Ascending aorta (tissue), 2 donors: Measurements from ENCODE around the gene FZR1. TPM values are rescaled to one million over a fixed set of nuclear protein-coding genes. Genes with fewer than 3 reads are reported as not detected.
A peak's percentile ranks its signal among the peaks of the same experiment; 100 is the strongest.

ENCODE experiments used
- DNase-seq, 2 donors: peaks; one replicate each; pipeline ENCODE4 v3.0.0-alpha.2; 2019; ENCODE audit warnings: low spot score in 2 of 2
- H3K27ac ChIP-seq, 2 donors: fragments of 200-600 bp; sonication (generic); one replicate each; pipeline ENCODE4 v1.5.1; 2016 to 2017; ENCODE audit warnings: mild to moderate bottlenecking in 1 of 2
- H3K27me3 ChIP-seq: fragments of 200-600 bp; sonication (generic); one replicate; pipeline ENCODE4 v1.5.1; 2017
- H3K36me3 ChIP-seq, 2 donors: fragments of 200-600 bp; sonication (generic); one replicate each; pipeline ENCODE4 v1.5.1; 2016
- H3K4me1 ChIP-seq, 2 donors: fragments of 200-600 bp; sonication (generic); one replicate each; pipeline ENCODE4 v1.5.1; 2016 to 2017; ENCODE audit warnings: mild to moderate bottlenecking in 1 of 2
- H3K4me3 ChIP-seq, 2 donors: fragments of 200-600 bp; sonication (generic); one replicate each; pipeline ENCODE4 v1.5.1; 2016 to 2017; ENCODE audit warnings: mild to moderate bottlenecking in 1 of 2
- H3K9me3 ChIP-seq, 2 donors: fragments of 200-600 bp; sonication (generic); one replicate each; pipeline ENCODE4 v1.5.1; 2016
- intact Hi-C: fragments of 100-400 bp; cut with DNase I; formaldehyde crosslinking; loops from one replicate; pipeline ENCODE4 v1.15.1; 2023
- total RNA-seq: library from RNA; depleted of rRNA; stranded (reverse); fragments of >200 nt; gene quantifications from one replicate; pipeline ENCODE4 v1.1.0, GENCODE V29; 2016
- TF ChIP-seq, protein P1 (sequence below), 3 experiments: fragments of 200-600 bp in 2 of 3; fragments of 450-650 bp in 1 of 3; sonication (generic) in 2 of 3; IDR thresholded peaks; one replicate each; pipeline ENCODE4 v1.5.1; 2016 to 2019; ENCODE audit warnings: antibody characterized with exemption in 3 of 3, mild to moderate bottlenecking in 1 of 3, moderate library complexity in 1 of 3

The FZR1 gene
- total RNA-seq, 1 donor from 2014 or later, result 56.8 TPM

DNA sequence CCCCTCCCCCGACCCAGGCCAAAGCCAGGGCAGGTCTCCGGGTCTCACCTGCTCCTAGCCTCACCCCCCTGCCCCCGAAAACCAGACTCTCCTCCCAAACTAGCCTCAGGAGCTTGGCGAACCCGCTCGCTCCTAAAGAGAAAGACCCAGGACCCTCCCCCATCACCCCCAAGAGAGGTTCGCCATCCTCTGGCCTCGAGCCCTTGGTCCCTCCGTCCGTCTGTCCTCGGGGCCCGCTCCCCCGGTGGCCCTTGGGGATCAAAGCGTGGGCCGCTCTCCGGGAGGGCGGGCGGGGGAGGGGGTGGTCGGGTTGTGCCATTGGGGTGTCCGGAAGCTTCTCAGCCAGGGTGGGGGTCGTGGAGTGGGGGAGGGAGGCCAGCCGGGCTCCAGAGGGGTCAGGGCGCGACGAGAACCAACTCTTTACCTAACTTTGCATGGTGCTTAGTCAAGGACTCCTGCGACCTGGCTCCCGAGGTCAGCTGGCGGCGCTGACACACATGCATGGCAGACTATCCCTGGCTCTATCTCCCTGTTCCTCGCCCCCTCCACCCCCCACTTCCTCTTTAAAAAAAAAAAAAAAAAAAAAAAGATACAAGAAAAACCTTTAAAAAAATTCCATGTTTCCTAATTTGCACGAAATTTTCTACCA, 41.4 kb upstream of the FZR1 start:
- intact Hi-C loops, result no loop called here
- no peak for DNase-seq
- H3K4me1 ChIP-seq, result peaks cover 16 to 56% of the 10 kb centered on the region in 2 donors
- H3K27me3 ChIP-seq, result no peaks in the 10 kb centered on the region
- H3K9me3 ChIP-seq, result no peaks in the 10 kb centered on the region
- no peak overlapping the region for H3K4me3 ChIP-seq
- H3K36me3 ChIP-seq, result peaks cover 12 to 17% of the 10 kb centered on the region in 2 donors
- H3K27ac ChIP-seq, result peak overlapping the region; percentile 89 to 99
- TF ChIP-seq, protein P1, sequence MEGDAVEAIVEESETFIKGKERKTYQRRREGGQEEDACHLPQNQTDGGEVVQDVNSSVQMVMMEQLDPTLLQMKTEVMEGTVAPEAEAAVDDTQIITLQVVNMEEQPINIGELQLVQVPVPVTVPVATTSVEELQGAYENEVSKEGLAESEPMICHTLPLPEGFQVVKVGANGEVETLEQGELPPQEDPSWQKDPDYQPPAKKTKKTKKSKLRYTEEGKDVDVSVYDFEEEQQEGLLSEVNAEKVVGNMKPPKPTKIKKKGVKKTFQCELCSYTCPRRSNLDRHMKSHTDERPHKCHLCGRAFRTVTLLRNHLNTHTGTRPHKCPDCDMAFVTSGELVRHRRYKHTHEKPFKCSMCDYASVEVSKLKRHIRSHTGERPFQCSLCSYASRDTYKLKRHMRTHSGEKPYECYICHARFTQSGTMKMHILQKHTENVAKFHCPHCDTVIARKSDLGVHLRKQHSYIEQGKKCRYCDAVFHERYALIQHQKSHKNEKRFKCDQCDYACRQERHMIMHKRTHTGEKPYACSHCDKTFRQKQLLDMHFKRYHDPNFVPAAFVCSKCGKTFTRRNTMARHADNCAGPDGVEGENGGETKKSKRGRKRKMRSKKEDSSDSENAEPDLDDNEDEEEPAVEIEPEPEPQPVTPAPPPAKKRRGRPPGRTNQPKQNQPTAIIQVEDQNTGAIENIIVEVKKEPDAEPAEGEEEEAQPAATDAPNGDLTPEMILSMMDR (IDR thresholded peaks at IDR 0.05), result no peak

DNA sequence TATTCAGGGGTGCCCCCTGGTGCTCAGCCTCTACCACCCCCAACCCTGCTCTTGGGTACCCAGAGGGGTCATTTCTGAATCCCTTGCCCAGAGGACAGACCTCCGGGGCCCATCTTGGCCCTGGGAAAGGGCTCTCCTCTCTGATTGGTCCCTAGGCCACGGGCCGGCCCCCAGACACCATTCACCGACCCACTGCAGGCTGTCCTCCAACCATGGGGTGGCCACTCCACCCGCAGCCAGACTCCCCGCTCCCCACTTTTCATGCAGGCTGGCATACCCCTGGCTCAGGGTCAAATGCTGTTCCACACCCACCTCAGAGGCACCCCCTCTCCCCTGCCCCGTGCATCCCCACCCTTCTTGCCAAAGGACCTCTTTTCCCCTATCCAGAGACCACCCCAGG, 40.6 kb upstream of the FZR1 start:
- TF ChIP-seq, protein P1 (IDR thresholded peaks at IDR 0.05), result no peak
- peaks cover 9 to 48% of the 10 kb centered on the region in 2 donors for H3K4me1 ChIP-seq
- no peaks in the 10 kb centered on the region for H3K9me3 ChIP-seq
- H3K4me3 ChIP-seq, result no peak overlapping the region
- no peaks in the 10 kb centered on the region for H3K27me3 ChIP-seq
- intact Hi-C loops, result no loop called here
- DNase-seq, result no peak
- peak overlapping the region; percentile 80 to 99 for H3K27ac ChIP-seq
- H3K36me3 ChIP-seq, result peaks cover 12 to 17% of the 10 kb centered on the region in 2 donors

DNA sequence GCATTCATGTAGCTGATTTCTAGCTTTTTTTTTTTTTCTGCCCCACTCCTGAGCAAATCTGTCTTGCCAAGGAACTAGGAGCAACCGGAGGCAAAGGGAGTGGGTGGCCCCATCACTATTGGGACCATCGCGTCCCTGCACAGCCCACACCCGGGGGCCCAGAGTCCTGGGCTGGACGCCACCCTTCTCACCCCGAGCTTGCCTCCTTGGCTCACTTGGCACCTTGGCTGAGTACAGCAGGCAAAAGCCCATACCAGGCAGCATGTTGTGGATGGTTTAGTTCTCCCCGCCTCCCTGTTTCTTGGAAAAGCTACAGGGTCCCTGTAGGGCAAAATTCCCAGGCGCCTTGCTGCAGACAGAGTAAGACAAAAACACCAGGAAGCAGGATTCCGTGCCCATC, 39.5 kb upstream of the FZR1 start:
- H3K4me1 ChIP-seq, result peaks cover 9 to 45% of the 10 kb centered on the region in 2 donors
- H3K9me3 ChIP-seq, result no peaks in the 10 kb centered on the region
- TF ChIP-seq, protein P1 (IDR thresholded peaks at IDR 0.05), result no peak
- no peaks in the 10 kb centered on the region for H3K27me3 ChIP-seq
- DNase-seq, result peak; percentile 53 to 89
- peak overlapping the region; percentile 80 to 99 for H3K27ac ChIP-seq
- H3K4me3 ChIP-seq, result peak overlapping the region in 1 of 2 donors; percentile 14
- intact Hi-C loops, result loop anchor here (2.0 kb wide), 2 partner anchors 16 to 38 kb away; no protein-coding TSS in a partner anchor
- peaks cover 12 to 17% of the 10 kb centered on the region in 2 donors for H3K36me3 ChIP-seq

DNA sequence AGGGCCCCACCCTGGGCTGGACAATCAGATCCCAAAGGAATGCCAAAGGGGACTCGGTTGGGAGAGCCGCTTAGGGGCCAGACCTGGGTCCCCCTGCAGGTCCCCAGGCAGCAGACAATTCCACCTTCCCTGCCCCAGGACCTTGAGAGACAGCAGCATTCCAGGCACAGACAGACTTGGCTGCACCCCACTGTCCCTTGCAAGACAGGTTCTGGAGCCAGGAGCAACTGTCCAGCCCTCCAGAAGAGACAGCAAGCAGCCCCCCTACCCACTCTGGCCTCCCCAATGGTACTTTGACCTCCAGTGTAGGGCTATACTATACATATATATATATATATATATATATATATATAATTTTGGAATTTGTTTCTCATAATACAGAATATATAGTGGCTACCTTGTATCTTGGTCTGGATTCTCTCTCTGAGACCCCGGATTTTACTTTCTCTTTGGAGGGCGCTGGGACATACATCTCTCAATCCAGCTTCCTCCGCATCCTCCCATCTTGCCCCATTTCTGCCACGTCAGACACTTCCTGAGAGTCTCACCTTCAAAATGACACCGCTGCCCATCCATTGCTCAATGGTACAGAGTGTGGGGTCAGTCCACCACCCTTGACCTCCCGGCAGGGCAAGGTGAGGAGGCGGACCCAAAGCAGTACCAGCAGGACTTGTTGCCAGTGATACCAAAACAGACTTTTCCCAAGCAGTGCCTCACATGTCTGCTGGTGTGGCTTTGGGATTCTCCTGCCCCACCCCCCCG, 38.5 kb upstream of the FZR1 start:
- DNase-seq, result no peak
- TF ChIP-seq, protein P1 (IDR thresholded peaks at IDR 0.05), result no peak
- Histone ChIP-seq H3K4me3 (peak overlapping the region in 1 of 2 donors; percentile 14), H3K27me3 (no peaks in the 10 kb centered on the region), H3K4me1 (peaks cover 9 to 52% of the 10 kb centered on the region in 2 donors), H3K36me3 (peaks cover 12 to 17% of the 10 kb centered on the region in 2 donors), H3K9me3 (no peaks in the 10 kb centered on the region), H3K27ac (peak overlapping the region; percentile 80 to 99)
- intact Hi-C loops, result loop anchor here (2.0 kb wide), 2 partner anchors 17 to 39 kb away; no protein-coding TSS in a partner anchor

DNA sequence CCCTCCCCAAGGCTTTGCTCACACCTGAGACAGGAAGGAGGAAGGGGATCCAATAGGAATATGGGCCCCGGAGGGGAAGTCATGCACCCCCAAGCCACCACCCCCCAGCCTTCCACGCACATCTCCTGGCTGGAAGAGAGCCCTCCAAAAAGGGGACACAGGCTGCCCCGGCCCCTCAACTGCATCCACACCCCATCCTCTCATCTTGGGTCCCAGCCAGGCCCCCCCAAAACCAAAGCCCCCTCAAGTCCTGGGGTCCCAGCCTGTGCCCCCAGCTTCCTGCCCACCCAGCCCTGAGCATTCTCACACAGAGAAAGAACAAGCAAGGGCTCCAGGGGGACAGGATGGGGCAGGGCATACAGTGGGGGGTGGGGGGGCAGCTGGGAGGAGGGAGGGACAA, 37.9 kb upstream of the FZR1 start:
- Histone ChIP-seq H3K27ac (peak overlapping the region; percentile 80 to 99), H3K4me1 (peaks cover 9 to 56% of the 10 kb centered on the region in 2 donors)

More for the DNA sequence above, 37.9 kb upstream of the FZR1 start:
- intact Hi-C loops, result no loop called here
- DNase-seq, result no peak
- TF ChIP-seq, protein P1 (IDR thresholded peaks at IDR 0.05), result no peak
- Histone ChIP-seq H3K4me3 (no peak overlapping the region), H3K9me3 (no peaks in the 10 kb centered on the region), H3K36me3 (peaks cover 8 to 11% of the 10 kb centered on the region in 2 donors), H3K27me3 (no peaks in the 10 kb centered on the region)
